Hepatocyte (in vitro differentiated cells): ENCODE data around the gene SDC3. TPM values are rescaled to one million over a fixed set of nuclear protein-coding genes. Genes with fewer than 3 reads are reported as not detected.

Experiments
- DNase-seq: peaks from one replicate; pipeline ENCODE4 v3.0.0-alpha.2; 2016; ENCODE audit warnings: low spot score
- H2AFZ ChIP-seq: fragments of 200-600 bp; sonication (generic); 2 replicates; pipeline ENCODE4 v1.6.0; 2016; ENCODE audit warnings: antibody characterized with exemption, mild to moderate bottlenecking
- H3K27ac ChIP-seq: fragments of 200-600 bp; sonication (generic); 2 replicates; pipeline ENCODE4 v1.5.1; 2016; ENCODE audit warnings: mild to moderate bottlenecking
- H3K27me3 ChIP-seq: fragments of 200-600 bp; sonication (generic); 2 replicates; pipeline ENCODE4 v1.6.1; 2016
- H3K36me3 ChIP-seq: fragments of 200-600 bp; sonication (generic); replicated peaks from 2 replicates; pipeline ENCODE4 v1.5.1; 2016; ENCODE audit warnings: low read depth; ENCODE audit not compliant: insufficient read depth
- H3K4me1 ChIP-seq: fragments of 200-600 bp; sonication (generic); 2 replicates; pipeline ENCODE4 v1.5.1; 2016; ENCODE audit warnings: mild to moderate bottlenecking, moderate library complexity; ENCODE audit not compliant: insufficient read depth
- H3K4me2 ChIP-seq: fragments of 200-600 bp; sonication (generic); 2 replicates; pipeline ENCODE4 v1.6.0; 2016
- H3K4me3 ChIP-seq: fragments of 200-600 bp; sonication (generic); 2 replicates; pipeline ENCODE4 v1.5.1; 2016; ENCODE audit warnings: mild to moderate bottlenecking
- H3K79me2 ChIP-seq: fragments of 200-600 bp; sonication (generic); 2 replicates; pipeline ENCODE4 v1.6.0; 2017; ENCODE audit warnings: mild to moderate bottlenecking
- H3K9me2 ChIP-seq: fragments of 200-600 bp; sonication (generic); replicated peaks from 2 replicates; pipeline ENCODE4 v1.6.0; 2017; ENCODE audit warnings: mild to moderate bottlenecking; ENCODE audit not compliant: insufficient read depth
- H3K9me3 ChIP-seq: fragments of 200-600 bp; sonication (generic); 2 replicates; pipeline ENCODE4 v1.5.1; 2016; ENCODE audit warnings: low read depth, mild to moderate bottlenecking
- H4K20me1 ChIP-seq: fragments of 200-600 bp; sonication (generic); 2 replicates; pipeline ENCODE4 v1.6.0; 2016; ENCODE audit warnings: mild to moderate bottlenecking; ENCODE audit not compliant: insufficient read depth, poor library complexity, severe bottlenecking
- EZH2 ChIP-seq: fragments of 200-600 bp; sonication (generic); IDR thresholded peaks from 2 replicates; pipeline ENCODE4 v1.6.1; 2016; ENCODE audit warnings: antibody characterized with exemption, mild to moderate bottlenecking, borderline replicate concordance
- EZH2phosphoT487 ChIP-seq: fragments of 200-600 bp; sonication (generic); IDR thresholded peaks from one replicate; pipeline ENCODE4 v1.6.1; 2018; ENCODE audit warnings: antibody characterized with exemption, mild to moderate bottlenecking, low read depth, moderate library complexity; ENCODE audit not compliant: unreplicated experiment, severe bottlenecking
- WGBS: methylation state at CpG from one replicate; pipeline ENCODE4 v1.1.6; 2016; ENCODE audit warnings: low lambda C conversion rate; ENCODE audit errors: missing lambda C conversion rate; 5-methylcytosine and 5-hydroxymethylcytosine counted together
- polyA plus RNA-seq: library from polyadenylated mRNA; unstranded; fragments of >200 nt; fragmentation: Nextera tagmentation; extraction: Ambion mirVana; gene quantifications from 2 replicates; pipeline ENCODE4 v1.2.1, GENCODE V29; 2016
- total RNA-seq: library from RNA; depleted of rRNA; stranded (reverse); fragments of >200 nt; gene quantifications from 2 replicates; pipeline ENCODE4 v1.2.3, GENCODE V29; 2014
- TF ChIP-seq, protein P1 (sequence below): fragments of 200-600 bp; sonication (generic); IDR thresholded peaks from 2 replicates; pipeline ENCODE4 v1.5.1; 2016; ENCODE audit warnings: antibody characterized with exemption, mild to moderate bottlenecking; ENCODE audit not compliant: poor library complexity

SDC3 gene
- total and polyA plus RNA-seq, 2 experiments from 2014 or later = 33.5 to 60.0 TPM

DNA sequence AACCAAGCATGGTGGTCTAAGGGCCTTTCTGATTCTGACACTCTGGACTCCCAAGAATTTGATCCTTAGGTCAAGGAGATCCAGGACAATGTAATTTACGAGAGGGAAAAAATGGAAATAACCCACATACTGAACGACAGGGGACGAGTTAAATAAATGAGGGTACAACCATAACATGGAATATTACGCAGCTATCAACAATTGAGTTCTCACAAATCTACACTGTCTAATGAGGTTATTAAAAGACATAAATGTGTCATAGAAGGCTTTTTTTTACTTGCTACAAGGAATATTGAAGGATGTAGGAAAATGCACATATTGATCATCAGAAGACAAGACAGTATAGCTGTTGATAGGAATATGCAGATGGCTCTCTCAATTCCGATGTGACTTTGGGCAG is 23.8 kb downstream of the SDC3 start:
- no peak for DNase-seq
- Histone ChIP-seq H3K4me2 (no peak overlapping the region), H3K79me2 (peaks cover 26% of the 10 kb centered on the region), H4K20me1 (no peaks in the 10 kb centered on the region), H3K9me2 (no peaks in the 10 kb centered on the region), H3K27me3 (no peaks in the 10 kb centered on the region), H3K4me3 (no peak overlapping the region), H3K27ac (no peak overlapping the region), H3K9me3 (no peaks in the 10 kb centered on the region), H3K36me3 (no peaks in the 10 kb centered on the region), H3K4me1 (peaks cover 25% of the 10 kb centered on the region), H2AFZ (no peak overlapping the region)
- 94% methylated on average over 5 of the region's 5 CpGs for WGBS
- TF ChIP-seq, protein P1, sequence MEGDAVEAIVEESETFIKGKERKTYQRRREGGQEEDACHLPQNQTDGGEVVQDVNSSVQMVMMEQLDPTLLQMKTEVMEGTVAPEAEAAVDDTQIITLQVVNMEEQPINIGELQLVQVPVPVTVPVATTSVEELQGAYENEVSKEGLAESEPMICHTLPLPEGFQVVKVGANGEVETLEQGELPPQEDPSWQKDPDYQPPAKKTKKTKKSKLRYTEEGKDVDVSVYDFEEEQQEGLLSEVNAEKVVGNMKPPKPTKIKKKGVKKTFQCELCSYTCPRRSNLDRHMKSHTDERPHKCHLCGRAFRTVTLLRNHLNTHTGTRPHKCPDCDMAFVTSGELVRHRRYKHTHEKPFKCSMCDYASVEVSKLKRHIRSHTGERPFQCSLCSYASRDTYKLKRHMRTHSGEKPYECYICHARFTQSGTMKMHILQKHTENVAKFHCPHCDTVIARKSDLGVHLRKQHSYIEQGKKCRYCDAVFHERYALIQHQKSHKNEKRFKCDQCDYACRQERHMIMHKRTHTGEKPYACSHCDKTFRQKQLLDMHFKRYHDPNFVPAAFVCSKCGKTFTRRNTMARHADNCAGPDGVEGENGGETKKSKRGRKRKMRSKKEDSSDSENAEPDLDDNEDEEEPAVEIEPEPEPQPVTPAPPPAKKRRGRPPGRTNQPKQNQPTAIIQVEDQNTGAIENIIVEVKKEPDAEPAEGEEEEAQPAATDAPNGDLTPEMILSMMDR = no peak
- no peak for TF ChIP-seq EZH2phosphoT487
- no peak for TF ChIP-seq EZH2

DNA sequence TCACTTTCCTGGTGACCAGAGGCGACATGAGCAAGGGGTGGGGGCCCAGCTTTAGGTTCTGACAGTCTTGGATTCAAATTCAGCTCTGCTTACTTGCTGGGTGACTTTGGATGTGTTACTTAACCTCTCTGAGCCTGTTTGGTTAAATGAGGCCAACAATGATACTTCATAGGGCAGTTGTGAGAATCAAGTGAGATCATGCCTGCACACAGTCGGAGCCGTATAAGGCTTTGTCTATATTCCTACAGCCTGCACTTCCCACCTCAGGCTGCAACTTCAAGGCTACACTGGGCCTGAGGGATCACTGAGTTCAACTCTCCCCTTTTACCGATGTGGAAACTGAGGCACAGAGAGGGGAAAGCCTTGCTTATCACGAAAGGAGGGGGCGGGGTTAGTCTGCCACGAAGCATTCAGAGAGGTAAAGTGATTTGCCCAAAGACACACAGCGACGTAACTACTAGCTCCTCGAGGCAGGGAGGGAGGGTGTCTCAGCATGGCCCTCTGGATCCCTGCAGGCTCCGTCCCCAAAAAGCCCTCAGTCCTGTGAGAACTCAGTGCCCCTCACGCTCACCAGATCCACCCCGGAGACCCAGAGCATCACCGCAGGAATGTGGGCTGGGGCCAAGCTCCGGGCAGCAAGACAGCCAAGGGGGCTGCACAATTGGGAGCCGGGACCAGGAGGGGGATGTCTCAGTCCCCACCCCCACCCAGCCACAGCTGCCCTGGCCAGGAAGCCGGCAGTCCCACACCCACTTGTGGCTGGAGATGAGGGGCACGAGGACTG is 25.0 kb downstream of the SDC3 start:
- Histone ChIP-seq H3K9me3 (no peaks in the 10 kb centered on the region), H2AFZ (no peak overlapping the region), H3K27ac (no peak overlapping the region), H3K27me3 (no peaks in the 10 kb centered on the region), H3K4me1 (peaks cover 27% of the 10 kb centered on the region), H3K79me2 (peaks cover 19% of the 10 kb centered on the region), H3K36me3 (no peaks in the 10 kb centered on the region), H4K20me1 (no peaks in the 10 kb centered on the region), H3K4me3 (no peak overlapping the region), H3K9me2 (no peaks in the 10 kb centered on the region), H3K4me2 (no peak overlapping the region)
- no peak for DNase-seq
- no peak for TF ChIP-seq EZH2phosphoT487
- TF ChIP-seq, protein P1 = no peak
- TF ChIP-seq EZH2 = no peak
- WGBS = 84% methylated on average over 18 of the region's 18 CpGs

DNA sequence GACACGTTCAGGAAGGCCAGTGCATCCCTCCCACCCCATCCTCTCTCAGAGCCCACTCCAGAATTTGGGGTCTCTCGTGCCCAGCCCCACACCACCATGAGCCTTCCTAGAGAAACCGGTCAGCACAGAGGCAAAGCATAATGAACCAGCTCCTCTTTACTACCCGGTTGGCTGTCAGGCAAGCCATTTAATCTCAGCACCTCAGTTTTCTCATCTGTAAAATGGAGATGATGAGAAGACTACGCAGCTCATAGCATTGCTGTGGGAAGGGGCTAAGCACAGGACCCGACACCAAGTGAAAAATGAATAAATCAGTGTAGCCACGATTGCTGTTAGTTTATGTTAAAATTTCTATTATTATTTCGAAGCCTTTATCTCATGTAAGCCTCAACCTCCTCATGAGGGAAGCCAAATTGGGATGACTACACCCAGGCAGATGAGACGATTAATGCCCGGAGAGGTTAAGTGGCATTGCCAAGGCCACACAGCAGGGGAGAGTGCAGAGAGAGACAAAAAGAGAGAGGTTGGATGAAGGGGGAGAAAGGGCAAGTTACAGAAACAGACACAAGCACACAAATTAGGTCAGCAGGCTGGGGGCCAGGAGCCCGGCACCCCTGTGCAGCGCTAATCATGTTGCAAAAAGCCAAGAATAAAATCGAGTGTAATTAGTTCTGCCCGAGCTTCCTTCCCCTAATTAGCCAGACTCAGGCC is 25.7 kb downstream of the SDC3 start:
- no peak for TF ChIP-seq EZH2
- Histone ChIP-seq H2AFZ (no peak overlapping the region), H3K4me3 (no peak overlapping the region), H3K79me2 (peaks cover 19% of the 10 kb centered on the region), H3K27me3 (no peaks in the 10 kb centered on the region), H3K4me1 (peaks cover 20% of the 10 kb centered on the region), H3K9me2 (no peaks in the 10 kb centered on the region), H3K4me2 (no peak overlapping the region), H3K27ac (no peak overlapping the region), H3K36me3 (no peaks in the 10 kb centered on the region), H4K20me1 (no peaks in the 10 kb centered on the region), H3K9me3 (no peaks in the 10 kb centered on the region)
- 94% methylated on average over 14 of the region's 14 CpGs for WGBS
- no peak for DNase-seq
